ENCODE results near the gene CYTH3.
"Not testable (repeated sequence)": the region's sequence is repeated elsewhere in the genome, so short reads cannot be mapped to it uniquely, and the experiment has no call there.

Gene CYTH3

GRCh38 chr7:6200971-6201370 is 71.5 kb downstream of the CYTH3 start:
- in situ Hi-C loops (cut with HindIII; ENCODE audit: low sequenced_read_pairs), result no loop called here

- in situ Hi-C loops (cut with HindIII; ENCODE audit: low sequenced_read_pairs), result no loop called here
Observed at GRCh38 chr7:6198689-6199595, 73.5 kb downstream of the CYTH3 start.

GRCh38 chr7:6197801-6198551 is 74.4 kb downstream of the CYTH3 start:
- in situ Hi-C loops (cut with HindIII; ENCODE audit: low sequenced_read_pairs), result no loop called here

DNA sequence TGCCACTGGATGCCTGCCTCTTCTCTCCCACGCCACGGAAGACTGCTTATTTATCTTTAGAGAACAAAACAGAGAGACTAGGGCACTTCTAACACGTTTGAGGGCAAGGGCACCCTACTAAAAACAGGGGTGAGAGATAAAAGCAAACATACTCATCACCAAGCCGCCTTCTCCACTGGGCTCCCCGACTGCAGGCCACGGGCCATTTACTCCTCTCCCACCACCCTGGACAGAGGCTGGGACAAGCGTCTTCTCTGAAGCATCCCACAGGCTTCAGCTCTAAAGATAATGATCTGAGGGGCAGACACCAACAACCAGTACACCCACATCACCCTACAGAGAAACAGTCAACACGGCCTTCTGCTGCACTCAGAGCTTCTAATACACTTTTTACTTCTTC is 78.7 kb downstream of the CYTH3 start:
- in situ Hi-C loops (cut with HindIII; ENCODE audit: low sequenced_read_pairs), result no loop called here

GRCh38 chr7:6190563-6190962 is 81.9 kb downstream of the CYTH3 start:
- in situ Hi-C loops (cut with HindIII; ENCODE audit: low sequenced_read_pairs), result not testable (repeated sequence)

- in situ Hi-C loops (cut with HindIII; ENCODE audit: low sequenced_read_pairs), result loop anchor here (5.0 kb wide), 3 partner anchors 71 to 129 kb away; no protein-coding TSS in a partner anchor
Observed at GRCh38 chr7:6188389-6188788, 84.0 kb downstream of the CYTH3 start.

DNA sequence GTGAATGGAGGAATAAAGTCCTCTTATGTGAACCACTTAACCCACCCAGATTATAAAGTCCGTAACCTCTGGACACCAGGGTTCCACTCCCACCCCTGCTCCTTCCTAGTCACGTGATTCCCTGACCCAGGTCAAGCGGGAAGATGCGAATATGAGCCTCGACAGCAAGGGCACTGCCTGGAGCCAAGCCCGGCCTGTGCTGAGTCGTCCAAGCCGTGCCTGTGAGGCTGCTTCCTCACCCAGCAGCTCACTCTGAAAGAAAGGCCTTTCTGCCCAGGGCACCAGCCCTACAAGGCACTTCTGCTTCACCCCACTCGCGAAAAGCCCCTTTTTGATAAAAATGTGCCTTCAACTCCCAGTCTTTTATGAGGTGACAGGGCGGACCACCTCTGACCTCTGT is 85.8 kb downstream of the CYTH3 start:
- in situ Hi-C loops (cut with HindIII; ENCODE audit: low sequenced_read_pairs), result loop anchor here (5.0 kb wide), 3 partner anchors 69 to 131 kb away; no protein-coding TSS in a partner anchor

- in situ Hi-C loops (cut with HindIII; ENCODE audit: low sequenced_read_pairs), result no loop called here
Observed at GRCh38 chr7:6182993-6183392, 89.4 kb downstream of the CYTH3 start.

DNA sequence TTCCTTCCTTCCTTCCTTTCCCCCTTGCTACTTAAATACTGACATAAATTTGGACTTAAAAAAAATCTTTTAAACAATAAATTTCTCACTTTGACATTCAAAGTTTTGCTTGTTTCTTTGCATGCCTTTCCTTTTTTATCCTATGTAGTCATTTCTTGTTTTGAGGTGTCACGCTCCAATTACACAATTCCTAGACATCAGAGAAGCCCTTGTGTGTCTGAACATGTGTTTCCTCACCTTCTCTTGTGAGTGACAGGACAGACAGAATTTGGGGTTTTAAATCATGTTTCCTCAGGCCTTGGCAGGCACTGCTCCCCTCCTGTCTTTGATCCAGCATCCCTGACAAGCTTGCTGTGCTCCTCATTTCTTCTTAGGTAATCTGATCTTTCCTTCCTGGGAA is 91.3 kb downstream of the CYTH3 start:
- in situ Hi-C loops (cut with HindIII; ENCODE audit: low sequenced_read_pairs), result no loop called here

GRCh38 chr7:6180344-6180725 is 92.1 kb downstream of the CYTH3 start:
- in situ Hi-C loops (cut with HindIII; ENCODE audit: low sequenced_read_pairs), result no loop called here

GRCh38 chr7:6179620-6180343 is 92.6 kb downstream of the CYTH3 start:
- in situ Hi-C loops (cut with HindIII; ENCODE audit: low sequenced_read_pairs), result no loop called here

DNA sequence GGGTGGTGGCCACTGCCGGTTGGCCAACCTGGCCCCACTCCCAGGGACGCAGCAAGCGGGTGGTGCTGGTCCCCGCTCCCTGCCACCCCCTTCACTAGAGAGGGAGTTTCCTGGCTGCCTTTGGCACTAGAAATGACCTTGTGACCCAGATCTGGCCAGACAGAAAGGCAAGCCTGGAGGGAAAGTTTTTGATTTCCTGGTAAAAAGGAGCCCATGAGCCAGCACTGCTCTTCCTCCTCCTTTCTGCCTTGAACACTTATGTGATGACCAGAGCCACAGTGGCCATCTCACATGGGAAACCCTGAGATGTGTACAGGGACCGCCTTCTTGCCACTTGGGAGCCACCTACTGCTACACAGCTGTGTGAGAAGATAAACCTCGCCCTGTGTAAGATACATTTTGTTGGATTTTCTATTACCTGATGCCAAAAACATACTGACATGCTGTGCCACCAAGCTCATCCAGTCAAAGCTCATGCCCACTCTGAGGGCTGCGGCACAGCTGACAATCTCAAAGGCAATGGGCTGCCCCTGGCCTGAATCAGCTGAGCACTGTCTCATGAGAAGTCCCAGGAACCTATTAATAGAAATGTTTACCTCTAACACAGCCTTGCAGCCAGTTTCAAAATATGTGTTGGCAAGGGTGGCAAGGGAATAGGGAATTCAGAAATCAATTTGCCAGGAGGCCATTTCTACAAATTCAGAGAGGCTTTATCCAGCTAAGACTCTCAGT is 94.0 kb downstream of the CYTH3 start:
- in situ Hi-C loops (cut with HindIII; ENCODE audit: low sequenced_read_pairs), result no loop called here

DNA sequence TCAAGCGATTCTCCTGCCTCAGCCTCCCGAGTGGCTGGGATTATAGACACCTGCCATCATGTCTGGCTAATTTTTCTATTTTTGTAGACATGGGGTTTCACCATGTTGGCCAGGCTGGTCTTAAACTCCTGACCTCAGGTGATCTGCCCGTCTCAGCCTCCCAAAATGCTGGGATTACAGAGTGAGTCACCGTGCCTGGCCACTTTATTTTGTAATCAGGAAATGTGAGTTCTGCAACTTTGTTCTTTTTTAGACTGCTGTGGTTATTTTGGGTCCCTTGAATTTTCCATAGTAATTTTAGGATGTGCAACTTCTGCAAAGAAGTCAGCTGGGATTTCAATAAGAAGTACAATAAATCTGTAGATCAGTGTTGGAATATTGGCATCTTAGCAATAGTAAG is 96.8 kb downstream of the CYTH3 start:
- in situ Hi-C loops (cut with HindIII; ENCODE audit: low sequenced_read_pairs), result no loop called here

GRCh38 chr7:6172910-6173295 is 99.5 kb downstream of the CYTH3 start:
- in situ Hi-C loops (cut with HindIII; ENCODE audit: low sequenced_read_pairs), result no loop called here

GRCh38 chr7:6172224-6172909 is 100.1 kb downstream of the CYTH3 start:
- in situ Hi-C loops (cut with HindIII; ENCODE audit: low sequenced_read_pairs), result no loop called here

DNA sequence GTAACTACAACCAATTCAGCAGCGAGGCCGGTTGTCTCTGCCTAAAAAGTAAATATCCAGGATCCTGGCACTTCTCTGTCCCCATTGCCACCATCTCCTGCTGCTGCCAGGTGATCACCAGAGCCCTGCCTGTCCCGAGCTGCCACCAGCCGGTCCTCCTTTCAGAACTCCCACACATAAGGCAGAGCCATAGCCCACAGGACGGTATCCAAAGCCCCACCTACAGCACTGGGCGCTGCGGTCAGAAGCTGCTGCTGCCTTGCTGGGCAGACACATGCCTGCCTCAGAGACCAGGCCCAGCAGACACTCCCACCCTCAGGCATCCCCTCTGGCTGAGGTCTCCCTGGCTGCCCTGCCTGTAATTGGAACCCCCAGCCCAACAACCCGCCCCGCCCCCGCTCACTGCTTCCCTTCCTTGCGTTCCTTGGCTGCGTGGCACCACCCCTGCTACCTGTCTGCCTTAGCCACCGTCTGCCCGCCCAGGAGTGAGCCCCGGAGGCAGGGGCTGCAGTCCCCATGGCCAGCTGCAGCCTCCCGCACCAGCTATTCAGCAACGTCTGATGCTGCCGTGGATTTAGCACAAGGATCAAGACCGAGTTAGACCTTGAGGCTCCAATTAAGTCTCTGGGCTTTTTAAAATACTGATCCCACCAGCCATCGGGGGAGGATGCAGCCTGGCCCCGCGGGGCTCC is 100.7 kb downstream of the CYTH3 start:
- in situ Hi-C loops (cut with HindIII; ENCODE audit: low sequenced_read_pairs), result no loop called here

DNA sequence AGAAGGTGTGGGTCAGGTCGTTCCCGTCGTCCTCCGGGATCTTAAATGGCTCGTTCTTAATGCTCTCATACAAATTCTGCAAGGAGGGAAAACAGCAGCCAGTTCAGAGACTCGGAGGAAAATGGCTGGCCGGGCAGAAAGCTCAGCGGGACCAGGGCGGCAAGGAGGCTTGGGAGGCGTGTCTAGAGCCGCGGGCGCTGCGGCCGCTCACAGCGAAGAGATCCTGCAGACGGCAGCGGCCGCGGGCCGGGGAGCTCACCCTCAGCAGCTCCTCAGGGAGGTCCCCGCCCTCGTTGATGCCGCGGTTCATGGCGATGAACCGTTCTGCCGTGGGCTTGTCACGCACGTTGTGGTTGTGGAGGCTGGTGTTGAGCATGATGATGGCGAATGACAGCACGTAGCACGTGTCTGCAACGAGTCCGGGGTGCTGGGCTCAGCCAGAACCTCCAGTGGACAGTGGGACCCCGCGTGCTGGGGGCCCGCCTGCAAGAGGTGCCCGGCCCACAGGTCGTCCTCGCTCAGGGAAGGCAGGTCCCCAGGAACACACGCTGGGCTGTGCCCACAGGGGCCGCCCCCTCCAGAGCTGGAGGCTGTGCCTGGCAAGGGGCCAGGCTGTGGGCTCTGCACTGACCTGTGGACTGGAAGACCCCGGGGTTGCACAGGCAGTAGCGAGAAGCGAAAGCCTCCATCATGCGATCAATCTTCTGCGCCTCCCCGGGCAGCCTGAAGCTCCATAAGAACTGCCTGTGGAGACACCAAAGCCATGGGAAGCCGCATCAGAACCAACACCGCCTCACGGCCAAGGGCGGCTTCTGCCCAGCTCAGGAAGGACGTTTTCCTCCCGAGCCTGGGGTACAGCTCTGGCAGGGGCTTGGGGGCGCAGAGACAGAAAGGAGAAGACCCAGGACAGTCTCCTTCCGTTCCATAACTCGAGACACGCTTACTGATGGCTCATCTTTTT is 101.6 kb downstream of the CYTH3 start:
- in situ Hi-C loops (cut with HindIII; ENCODE audit: low sequenced_read_pairs), result no loop called here

GRCh38 chr7:6169805-6170520 is 102.5 kb downstream of the CYTH3 start:
- in situ Hi-C loops (cut with HindIII; ENCODE audit: low sequenced_read_pairs), result no loop called here

Measured in endothelial cell of hepatic sinusoid (primary cell).